Activated CD8-positive, alpha-beta T cell treated with anti-CD3 and anti-CD28 coated beads for 36 hours (primary cell): Measurements from ENCODE around the gene EYA4. TPM values are rescaled to one million over a fixed set of nuclear protein-coding genes. Genes with fewer than 3 reads are reported as not detected.

ENCODE experiments used
- ATAC-seq: fragments of 200-7000 bp; cut with Tn5 transposase; one replicate; pipeline ENCODE4 v1.10.0; 2021; ENCODE audit warnings: mild to moderate bottlenecking, moderate library complexity
- CTCF ChIA-PET: fragments of 350-600 bp; sonication (Branson Sonifier 250); formaldehyde crosslinking; loops from one replicate; lab custom pipeline; 2021; ENCODE audit warnings: antibody characterized with exemption; lab: Charles Lee
- POLR2A ChIA-PET: fragments of 350-600 bp; sonication (Branson Sonifier 250); formaldehyde crosslinking; loops from one replicate; lab custom pipeline; 2021; ENCODE audit warnings: antibody characterized with exemption; lab: Charles Lee
- DNase-seq: peaks from one replicate; pipeline ENCODE4 v3.0.0-alpha.2; 2020
- H3K27ac Mint-ChIP-seq: one replicate; pipeline ENCODE4 v1.8.0; 2021; ENCODE audit warnings: mild to moderate bottlenecking, mixed read lengths
- H3K27me3 Mint-ChIP-seq: one replicate; pipeline ENCODE4 v1.8.0; 2021; ENCODE audit warnings: mixed read lengths
- H3K36me3 Mint-ChIP-seq: one replicate; pipeline ENCODE4 v1.8.0; 2021; ENCODE audit warnings: low read depth, mixed read lengths
- H3K4me1 Mint-ChIP-seq: one replicate; pipeline ENCODE4 v1.8.0; 2021; ENCODE audit warnings: low read depth, mixed read lengths
- H3K4me3 Mint-ChIP-seq: one replicate; pipeline ENCODE4 v1.8.0; 2021; ENCODE audit warnings: mild to moderate bottlenecking, moderate library complexity, mixed read lengths
- H3K9me3 Mint-ChIP-seq: one replicate; pipeline ENCODE4 v1.8.0; 2021; ENCODE audit warnings: mixed read lengths
- intact Hi-C: fragments of 100-400 bp; cut with micrococcal nuclease; formaldehyde crosslinking; loops from one replicate; pipeline ENCODE4 v1.10.0; 2022
- total RNA-seq, 2 experiments: library from RNA; stranded (reverse); gene quantifications; one replicate each; pipeline ENCODE4 v1.2.3, GENCODE V29; 2021
- TF ChIP-seq, protein P1 (sequence below): fragments of 200-600 bp; IDR thresholded peaks from one replicate; pipeline ENCODE4 v1.8.0; 2022; ENCODE audit warnings: antibody characterized with exemption, mild to moderate bottlenecking

The EYA4 gene
- total RNA-seq, 2 experiments from 2014 or later: not detected

GRCh38 chr6:133317704-133318103 is 76.5 kb downstream of the EYA4 start:
- no peak for DNase-seq
- Mint-ChIP-seq H3K4me1 (no peaks in the 10 kb centered on the region), H3K27ac (no peak overlapping the region), H3K9me3 (no peaks in the 10 kb centered on the region), H3K4me3 (no peak overlapping the region), H3K27me3 (peaks cover 2% of the 10 kb centered on the region), H3K36me3 (no peaks in the 10 kb centered on the region)
- intact Hi-C loops: no loop called here
- POLR2A ChIA-PET: no interaction called here
- TF ChIP-seq, protein P1, sequence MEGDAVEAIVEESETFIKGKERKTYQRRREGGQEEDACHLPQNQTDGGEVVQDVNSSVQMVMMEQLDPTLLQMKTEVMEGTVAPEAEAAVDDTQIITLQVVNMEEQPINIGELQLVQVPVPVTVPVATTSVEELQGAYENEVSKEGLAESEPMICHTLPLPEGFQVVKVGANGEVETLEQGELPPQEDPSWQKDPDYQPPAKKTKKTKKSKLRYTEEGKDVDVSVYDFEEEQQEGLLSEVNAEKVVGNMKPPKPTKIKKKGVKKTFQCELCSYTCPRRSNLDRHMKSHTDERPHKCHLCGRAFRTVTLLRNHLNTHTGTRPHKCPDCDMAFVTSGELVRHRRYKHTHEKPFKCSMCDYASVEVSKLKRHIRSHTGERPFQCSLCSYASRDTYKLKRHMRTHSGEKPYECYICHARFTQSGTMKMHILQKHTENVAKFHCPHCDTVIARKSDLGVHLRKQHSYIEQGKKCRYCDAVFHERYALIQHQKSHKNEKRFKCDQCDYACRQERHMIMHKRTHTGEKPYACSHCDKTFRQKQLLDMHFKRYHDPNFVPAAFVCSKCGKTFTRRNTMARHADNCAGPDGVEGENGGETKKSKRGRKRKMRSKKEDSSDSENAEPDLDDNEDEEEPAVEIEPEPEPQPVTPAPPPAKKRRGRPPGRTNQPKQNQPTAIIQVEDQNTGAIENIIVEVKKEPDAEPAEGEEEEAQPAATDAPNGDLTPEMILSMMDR: no peak
- no peak for ATAC-seq
- CTCF ChIA-PET: no interaction called here

GRCh38 chr6:133326584-133326983 is 85.4 kb downstream of the EYA4 start:
- H3K27me3 Mint-ChIP-seq: no peaks in the 10 kb centered on the region
- DNase-seq: no peak
- no peak overlapping the region for H3K4me3 Mint-ChIP-seq
- TF ChIP-seq, protein P1: no peak
- no peaks in the 10 kb centered on the region for H3K9me3 Mint-ChIP-seq
- intact Hi-C loops: no loop called here
- H3K36me3 Mint-ChIP-seq: no peaks in the 10 kb centered on the region
- no peaks in the 10 kb centered on the region for H3K4me1 Mint-ChIP-seq
- ATAC-seq: no peak
- no peak overlapping the region for H3K27ac Mint-ChIP-seq
- ChIA-PET POLR2A (no interaction called here), CTCF (no interaction called here)

DNA sequence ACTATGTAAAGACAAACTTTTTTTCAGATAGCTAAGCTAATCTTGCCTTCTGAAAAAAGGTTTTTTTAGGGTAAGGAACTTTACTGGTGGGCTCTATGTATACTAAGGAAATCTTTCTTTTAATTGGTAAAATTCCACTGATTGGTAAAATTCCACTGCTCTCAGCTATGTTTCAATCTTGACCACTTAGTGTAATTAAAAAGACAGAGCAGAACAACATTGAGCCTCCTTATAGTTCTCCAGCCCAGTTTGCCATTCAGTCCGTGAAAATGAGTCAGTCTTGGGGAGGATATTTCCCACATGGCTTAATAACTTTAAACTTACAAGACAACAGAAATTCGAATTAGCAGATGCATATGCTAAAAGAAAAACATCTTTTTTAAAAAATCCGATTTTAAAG is 92.7 kb downstream of the EYA4 start:
- Mint-ChIP-seq H3K4me1 (no peaks in the 10 kb centered on the region), H3K4me3 (no peak overlapping the region), H3K27ac (no peak overlapping the region), H3K9me3 (no peaks in the 10 kb centered on the region), H3K27me3 (no peaks in the 10 kb centered on the region), H3K36me3 (no peaks in the 10 kb centered on the region)
- intact Hi-C loops: no loop called here
- TF ChIP-seq, protein P1: no peak
- ChIA-PET CTCF (no interaction called here), POLR2A (no interaction called here)
- no peak for ATAC-seq
- DNase-seq: no peak

- intact Hi-C loops: no loop called here
- H3K36me3 Mint-ChIP-seq: no peaks in the 10 kb centered on the region
- ChIA-PET CTCF (no interaction called here), POLR2A (no interaction called here)
- DNase-seq: no peak
- no peaks in the 10 kb centered on the region for H3K4me1 Mint-ChIP-seq
- H3K9me3 Mint-ChIP-seq: no peaks in the 10 kb centered on the region
- no peak for ATAC-seq
- no peak overlapping the region for H3K27ac Mint-ChIP-seq
- no peak overlapping the region for H3K4me3 Mint-ChIP-seq
- H3K27me3 Mint-ChIP-seq: no peaks in the 10 kb centered on the region
- TF ChIP-seq, protein P1: no peak
Measured at GRCh38 chr6:133337308-133337707, 96.2 kb downstream of the EYA4 start.

- Mint-ChIP-seq H3K4me1 (no peaks in the 10 kb centered on the region), H3K4me3 (no peak overlapping the region), H3K9me3 (no peaks in the 10 kb centered on the region), H3K27me3 (no peaks in the 10 kb centered on the region), H3K36me3 (no peaks in the 10 kb centered on the region), H3K27ac (no peak overlapping the region)
- ChIA-PET POLR2A (interaction anchor here (0.6 kb wide), 1 partner anchor 215 kb away, joined by 3 read pairs; no protein-coding TSS in a partner anchor), CTCF (no interaction called here)
- intact Hi-C loops: no loop called here
- DNase-seq: no peak
- no peak for ATAC-seq
- TF ChIP-seq, protein P1: no peak
Measured at GRCh38 chr6:133339543-133340384, 98.6 kb downstream of the EYA4 start.
